Gastrocnemius medialis (tissue), 4 donors: ENCODE results near the gene ADCY5.

Experiments
- POLR2A ChIP-seq, 2 donors: fragments of 450-650 bp; IDR thresholded peaks; one replicate each; pipeline ENCODE4 v1.6.1; 2017; ENCODE audit warnings: antibody characterized with exemption in 2 of 2, mild to moderate bottlenecking in 2 of 2, moderate library complexity in 2 of 2
- TF ChIP-seq, protein P1 (sequence below), 5 experiments: fragments of 450-650 bp in 3 of 5; fragments of 200-600 bp in 2 of 5; sonication (generic) in 2 of 5; IDR thresholded peaks in 4 of 5; conservative IDR thresholded peaks in 1 of 5; 1 replicate in 4 of 5; 2 replicates in 1 of 5; pipeline ENCODE4 v1.5.1; 2016 to 2019; ENCODE audit warnings: antibody characterized with exemption in 5 of 5, mild to moderate bottlenecking in 3 of 5, moderate library complexity in 3 of 5

DNA sequence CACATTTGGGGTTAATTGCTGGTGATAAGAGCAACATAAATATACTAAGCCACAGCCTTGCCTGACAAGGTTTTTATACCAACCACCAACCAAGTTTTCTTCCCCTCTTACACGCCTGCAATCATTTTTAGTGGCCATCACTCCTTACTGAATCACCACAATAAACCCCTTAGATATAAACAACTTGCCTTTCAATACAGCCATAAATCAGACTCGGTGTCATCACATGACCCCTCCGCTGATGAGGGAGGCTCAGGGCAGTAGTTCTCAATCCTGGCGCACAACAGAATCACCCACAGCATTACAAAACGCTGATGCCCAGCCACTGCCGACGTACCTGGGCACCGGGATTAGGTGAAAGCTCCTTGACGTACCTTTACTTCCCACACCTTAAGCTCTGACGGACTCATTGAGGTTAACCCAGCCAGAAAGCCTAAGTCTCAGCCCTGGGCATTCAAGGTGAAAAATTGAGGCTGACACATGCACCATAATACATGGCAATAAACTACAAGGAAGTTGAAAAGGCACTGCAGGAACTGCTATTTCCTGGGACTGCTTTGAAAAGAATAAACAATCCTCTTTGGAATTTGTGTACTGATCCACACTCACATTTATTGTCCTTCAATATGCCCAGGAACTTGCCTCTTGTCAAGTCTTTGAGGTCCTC, 17.1 kb downstream of the ADCY5 start:
- TF ChIP-seq, protein P1, sequence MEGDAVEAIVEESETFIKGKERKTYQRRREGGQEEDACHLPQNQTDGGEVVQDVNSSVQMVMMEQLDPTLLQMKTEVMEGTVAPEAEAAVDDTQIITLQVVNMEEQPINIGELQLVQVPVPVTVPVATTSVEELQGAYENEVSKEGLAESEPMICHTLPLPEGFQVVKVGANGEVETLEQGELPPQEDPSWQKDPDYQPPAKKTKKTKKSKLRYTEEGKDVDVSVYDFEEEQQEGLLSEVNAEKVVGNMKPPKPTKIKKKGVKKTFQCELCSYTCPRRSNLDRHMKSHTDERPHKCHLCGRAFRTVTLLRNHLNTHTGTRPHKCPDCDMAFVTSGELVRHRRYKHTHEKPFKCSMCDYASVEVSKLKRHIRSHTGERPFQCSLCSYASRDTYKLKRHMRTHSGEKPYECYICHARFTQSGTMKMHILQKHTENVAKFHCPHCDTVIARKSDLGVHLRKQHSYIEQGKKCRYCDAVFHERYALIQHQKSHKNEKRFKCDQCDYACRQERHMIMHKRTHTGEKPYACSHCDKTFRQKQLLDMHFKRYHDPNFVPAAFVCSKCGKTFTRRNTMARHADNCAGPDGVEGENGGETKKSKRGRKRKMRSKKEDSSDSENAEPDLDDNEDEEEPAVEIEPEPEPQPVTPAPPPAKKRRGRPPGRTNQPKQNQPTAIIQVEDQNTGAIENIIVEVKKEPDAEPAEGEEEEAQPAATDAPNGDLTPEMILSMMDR (IDR thresholded peaks at IDR 0.05 in 4 of 5, conservative IDR thresholded peaks at IDR 0.05 in 1 of 5) = no peak
- no peak for TF ChIP-seq POLR2A (IDR thresholded peaks at IDR 0.05)
